ENCODE results near the gene CNGA1.

CNGA1 gene

DNA sequence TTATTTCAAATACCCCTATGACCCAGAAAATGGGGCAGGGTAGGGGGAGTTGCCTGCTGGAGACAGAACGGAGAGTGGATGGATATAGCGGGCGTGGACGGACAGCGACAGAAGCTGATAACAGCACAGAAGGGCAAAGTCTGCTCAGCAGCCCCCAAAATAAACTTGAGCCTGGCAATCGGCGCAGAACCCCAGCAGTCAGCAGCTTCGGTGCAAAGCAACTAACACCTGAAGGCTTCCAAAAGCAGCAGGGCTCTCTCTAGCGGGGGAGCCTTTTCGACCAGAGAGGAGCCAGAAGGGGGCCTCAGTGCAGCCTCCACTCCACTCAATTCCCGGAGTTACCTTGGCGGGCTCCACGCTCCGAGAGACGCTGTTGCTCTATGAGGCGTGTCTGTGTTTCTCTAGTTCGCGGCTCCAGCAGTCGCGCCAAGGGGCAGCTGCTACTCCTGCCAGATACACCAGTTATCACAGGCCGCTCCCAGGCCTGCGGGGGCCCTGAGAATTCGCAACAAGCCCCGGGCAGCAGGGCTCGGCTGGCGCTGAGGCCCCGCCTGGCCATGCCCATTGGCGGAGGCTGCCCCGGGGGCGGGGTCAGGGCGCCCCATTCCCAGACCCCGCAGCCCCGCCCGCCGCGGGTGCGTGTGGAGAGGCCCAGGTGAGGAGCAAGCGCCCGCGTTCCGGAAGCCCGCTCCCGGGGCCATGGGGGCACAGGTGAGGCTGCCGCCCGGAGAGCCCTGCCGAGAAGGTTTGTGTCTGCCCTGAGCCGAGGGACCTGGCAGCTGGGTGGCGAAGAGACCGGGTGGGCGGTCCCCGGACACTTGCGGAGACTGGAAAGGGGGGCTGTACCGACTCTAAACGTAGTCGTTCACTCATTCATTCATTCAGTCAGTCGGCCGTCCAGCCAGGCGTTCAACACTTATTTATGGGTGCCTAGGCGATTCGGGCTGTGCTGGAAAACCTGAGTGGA lies at the start of gene CNGA1, which contains the start of gene NIPAL1:
Gene CNGA1, minus strand, starts transcription at position 541 of the 967 bp plus-strand sequence. CDS start 63,992 bp downstream, outside the sequence.
Gene NIPAL1, plus strand, starts transcription at position 632 of the 967 bp plus-strand sequence. Its CDS starts 68 bp downstream, at position 700.
- no peak for FAIRE-seq

DNA sequence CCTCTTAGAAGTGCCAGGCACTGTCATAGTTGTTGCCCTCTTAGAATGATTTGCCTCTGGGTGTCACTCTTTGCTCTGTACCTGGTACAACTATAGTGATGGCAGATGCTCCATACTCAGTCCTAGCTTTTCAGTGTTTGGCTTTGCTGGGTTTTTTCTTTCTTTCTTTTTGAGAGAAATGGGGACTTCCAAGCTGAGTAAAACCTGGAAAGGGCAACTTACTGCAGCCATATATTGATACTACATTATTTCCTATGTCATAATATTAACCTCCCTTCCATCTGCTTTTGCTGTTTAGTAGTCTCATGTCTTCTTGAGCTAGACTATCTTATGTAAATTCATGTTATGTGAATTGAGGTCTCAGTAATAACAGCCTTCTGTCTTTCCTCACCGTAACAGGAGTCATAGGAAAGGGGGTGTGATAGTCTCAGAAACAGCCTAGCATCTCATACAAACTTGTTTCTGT lies 49.1 kb upstream of the CNGA1 start:
- no peak for FAIRE-seq

DNA sequence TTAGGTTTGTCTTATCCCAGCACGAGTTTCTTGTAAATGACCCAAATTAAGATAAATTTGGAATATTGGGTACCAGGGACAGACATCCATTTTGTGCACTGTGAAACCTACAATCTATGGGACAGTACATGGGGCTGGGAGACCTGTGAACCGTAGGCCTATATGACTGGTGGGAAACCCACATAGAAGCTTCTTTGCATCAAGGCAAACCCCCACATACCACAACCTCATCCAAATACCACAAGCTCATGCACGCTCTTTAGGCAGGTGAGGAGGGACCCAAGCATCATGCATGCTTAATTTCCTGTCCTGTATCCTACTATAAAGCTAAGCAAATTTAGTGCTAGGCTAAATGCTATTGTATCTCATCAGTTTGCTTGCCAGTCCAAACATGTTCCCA lies 47.9 kb upstream of the CNGA1 start:
- FAIRE-seq = no peak

DNA sequence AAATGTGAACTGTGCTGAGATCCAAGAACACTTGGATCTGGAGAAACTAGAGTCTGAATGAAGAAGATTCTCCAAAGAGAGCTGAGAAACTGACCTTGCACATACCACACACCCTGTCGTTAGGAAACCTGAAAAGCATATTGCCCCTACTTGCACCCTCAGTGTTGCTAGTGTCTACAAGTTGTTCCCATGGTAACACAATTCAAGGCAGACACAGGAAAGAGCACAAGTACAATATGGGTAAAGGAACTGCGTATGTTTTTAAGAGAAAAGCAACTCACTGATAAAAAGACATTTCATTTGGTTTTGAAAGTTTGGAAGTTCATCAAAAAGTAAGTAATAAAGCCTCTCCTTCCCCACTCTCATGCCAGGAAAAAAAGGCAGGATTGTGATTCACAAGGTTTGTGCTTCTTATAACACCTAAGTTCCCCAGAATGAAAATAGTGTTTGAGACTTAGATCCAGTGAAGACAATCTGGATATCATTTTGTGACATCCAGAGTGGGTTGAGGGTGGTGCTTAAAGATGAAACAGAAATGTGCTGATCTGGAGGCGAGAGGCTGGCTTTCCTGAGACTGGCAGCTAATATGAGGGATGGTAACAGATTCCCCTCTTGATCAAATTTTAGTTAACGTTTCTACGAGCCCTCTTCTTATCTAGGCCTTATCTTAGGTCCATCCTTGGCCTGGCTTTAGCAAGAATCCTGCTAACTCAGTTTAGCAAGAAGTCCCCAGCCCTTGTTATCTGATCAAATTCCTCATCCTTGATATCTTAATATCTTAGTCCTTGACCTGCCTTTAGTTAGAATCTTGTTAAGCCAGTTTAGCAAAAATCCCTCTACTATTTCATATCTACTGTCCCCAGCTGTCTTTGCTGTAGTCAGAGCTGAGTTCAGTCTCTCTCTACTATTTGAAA lies 42.4 kb upstream of the CNGA1 start:
- FAIRE-seq = no peak

DNA sequence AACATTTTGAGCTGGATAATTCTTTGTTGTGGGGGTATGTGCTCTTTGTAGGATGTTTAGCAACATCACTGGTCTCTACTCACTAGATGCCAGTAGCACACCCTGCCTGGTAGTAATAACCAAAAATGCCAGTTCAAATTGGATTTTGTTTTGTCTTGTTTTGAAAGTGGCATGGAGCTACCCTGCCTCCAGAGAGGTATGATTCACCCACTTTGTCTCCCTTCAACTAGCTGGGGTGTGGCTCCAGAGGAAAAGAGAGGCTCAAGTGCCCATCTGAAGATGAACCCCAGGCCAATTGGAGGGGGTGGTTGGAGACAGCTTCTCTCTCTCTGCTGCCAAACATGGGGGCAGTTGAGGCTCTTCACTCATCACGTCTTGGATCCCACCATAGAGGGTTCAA lies 34.6 kb upstream of the CNGA1 start:
- FAIRE-seq = no peak

DNA sequence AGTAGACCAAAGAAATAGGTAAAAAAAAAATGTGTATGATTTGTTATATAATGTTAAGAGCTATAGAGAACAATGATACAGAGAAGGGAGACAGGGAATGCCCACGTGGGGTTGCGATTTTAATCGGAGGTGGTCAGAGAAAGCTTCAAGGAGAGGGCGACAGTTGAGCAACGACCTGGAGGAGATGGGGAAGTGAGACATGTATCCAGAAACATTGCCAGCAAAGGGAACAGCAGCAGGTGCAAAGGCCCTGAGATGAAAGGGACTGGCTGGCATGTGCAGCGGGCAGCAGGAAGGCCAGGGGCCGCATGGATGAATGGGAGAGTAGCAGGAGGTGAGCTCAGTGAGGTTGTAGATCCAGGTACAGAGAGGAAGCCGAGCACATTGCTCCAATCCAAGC lies 33.0 kb upstream of the CNGA1 start:
- FAIRE-seq = no peak

DNA sequence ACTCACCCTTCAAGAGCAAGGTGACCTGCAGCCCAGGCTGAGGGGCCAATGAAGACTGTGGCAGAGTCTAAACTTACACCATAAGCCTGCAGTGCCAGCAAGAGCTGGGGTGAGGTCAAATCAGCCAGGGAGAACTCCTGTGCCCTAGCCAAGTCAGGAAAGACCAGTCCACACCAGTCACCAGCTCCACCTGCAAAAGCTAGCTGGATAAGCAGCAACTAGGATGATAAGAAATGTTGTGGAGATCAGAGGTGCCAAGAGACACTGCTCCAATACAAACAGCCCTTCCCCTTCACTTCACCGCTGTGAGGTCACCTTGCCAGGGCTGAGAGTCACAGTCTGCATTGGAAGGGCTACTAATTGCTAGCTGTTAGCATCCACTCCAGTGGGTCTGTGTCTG lies 31.4 kb upstream of the CNGA1 start:
- FAIRE-seq = no peak

DNA sequence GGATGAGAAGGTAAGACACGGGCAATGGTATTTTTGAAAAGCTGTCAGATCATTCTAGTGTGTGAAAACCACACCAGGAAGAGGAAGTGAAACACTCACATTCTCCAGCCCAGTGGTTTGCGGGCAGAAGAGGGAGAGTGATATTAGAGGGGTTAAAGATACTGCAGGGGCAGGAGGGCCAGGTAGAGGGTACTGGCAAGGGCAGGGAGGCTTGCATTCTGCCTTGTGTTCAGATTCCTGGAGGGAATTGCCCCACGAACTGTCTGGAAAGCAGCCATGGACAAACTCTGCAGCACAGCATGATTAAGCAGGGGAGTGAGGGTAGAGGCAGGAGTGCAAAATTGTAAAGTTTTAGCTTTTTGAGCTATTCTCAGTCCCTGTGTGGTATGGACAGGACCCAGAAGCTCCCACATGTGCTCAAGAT lies 31.0 kb upstream of the CNGA1 start:
- FAIRE-seq = no peak

DNA sequence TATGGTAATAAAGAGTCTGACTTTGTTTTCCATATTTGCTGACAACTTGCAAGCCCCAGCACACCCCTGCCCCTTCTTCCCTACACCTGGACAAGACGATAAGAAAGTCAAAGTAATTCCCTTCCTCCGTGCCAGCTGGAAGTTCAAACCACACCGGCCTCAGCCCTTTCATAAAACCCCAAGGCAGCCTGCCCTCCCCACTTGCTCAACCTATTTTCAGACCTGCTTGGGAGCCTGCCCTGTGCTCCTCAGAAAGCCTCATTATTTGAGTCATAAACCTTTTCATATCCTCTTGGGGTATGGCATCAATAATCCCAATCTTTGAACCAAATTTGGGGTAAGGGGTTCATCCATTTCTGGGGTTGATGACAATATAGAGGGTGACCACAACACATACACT lies 29.6 kb upstream of the CNGA1 start:
- FAIRE-seq = no peak

DNA sequence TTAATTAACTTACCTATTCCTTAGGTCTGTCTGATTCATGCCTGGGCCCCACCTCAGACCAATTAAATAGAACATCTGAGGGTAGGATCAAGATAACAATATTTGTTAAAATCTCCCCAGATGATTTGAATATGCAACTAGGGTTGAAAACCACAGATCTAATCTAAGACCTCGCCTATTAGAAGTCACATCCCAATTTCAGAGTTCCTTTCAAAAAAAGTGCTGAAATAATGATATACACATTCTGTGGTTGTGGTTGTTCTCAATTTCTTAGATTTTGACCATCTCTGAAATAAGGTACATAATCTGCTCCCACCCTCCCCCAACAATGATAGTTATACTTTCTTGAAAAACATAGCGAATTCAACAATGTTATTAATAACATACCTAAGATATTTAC lies 27.8 kb upstream of the CNGA1 start:
- no peak for FAIRE-seq

DNA sequence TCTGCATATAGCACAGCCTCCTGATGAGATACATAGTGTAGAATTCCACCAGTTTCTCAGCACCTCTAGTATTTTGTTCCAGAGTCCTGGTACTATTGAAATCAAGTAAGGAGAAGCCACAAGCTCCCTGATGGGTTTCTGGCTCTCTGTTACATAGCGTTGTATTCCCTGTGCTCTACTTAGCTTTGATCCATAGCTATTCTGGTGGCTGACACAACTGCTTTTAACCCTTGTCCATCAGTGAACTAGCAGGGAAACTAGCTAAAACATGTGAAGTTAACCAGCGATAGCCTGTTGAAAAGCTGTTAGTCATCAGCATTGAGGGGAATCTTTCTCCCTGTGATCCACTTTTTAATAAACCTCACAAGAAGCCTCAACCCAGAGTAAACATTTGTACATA lies 27.0 kb upstream of the CNGA1 start:
- no peak for FAIRE-seq

DNA sequence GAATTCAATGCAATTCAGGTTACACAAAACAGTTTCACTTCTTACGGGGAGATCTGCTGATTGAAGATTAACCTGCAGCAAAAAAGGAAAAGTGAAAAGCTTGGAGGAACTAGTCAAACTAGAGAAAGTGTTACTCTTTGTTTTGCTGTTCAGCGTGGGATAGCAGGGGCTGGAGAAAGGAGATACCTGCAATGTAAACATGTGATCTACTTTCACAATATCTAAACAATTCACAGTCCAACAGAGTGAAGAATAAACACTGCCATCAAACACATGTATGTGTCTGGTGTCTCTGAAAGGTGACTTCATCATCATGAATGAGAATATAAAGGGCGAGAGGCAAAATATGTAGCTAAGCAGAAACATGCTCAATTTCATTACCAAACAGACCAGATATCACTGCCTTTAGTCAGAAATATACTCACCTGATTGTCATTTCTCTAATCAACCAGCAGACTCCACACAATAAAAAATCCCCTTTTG lies 26.5 kb upstream of the CNGA1 start:
- no peak for FAIRE-seq

DNA sequence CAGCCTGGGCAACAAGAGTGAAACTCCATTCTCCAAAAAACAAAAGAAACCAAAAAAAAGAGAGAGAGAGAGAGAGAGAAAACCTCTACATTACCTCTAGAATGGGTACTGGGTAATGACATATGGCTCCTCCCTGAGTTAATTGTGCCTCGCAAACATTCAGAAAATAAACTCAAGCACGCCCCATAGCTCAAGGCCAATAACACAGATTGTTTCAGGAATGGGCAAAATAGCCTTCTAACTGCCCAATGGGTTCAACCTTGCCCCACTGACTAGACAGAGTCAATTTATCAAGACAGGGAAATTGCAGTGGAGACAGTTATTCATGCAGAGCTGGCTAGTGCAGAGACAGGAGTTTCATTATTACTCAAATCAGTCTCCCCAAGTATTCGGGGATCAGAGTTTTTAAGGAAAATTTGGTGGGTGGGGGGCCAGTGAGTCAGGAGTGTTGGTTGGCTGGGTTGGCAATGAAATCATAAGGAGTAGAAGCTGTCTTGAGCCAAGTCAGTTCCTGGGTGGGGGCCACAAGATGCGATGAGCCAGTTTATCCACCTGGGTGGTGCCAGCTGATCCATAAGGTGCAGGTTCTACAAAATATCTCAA lies 25.2 kb upstream of the CNGA1 start:
- no peak for FAIRE-seq

DNA sequence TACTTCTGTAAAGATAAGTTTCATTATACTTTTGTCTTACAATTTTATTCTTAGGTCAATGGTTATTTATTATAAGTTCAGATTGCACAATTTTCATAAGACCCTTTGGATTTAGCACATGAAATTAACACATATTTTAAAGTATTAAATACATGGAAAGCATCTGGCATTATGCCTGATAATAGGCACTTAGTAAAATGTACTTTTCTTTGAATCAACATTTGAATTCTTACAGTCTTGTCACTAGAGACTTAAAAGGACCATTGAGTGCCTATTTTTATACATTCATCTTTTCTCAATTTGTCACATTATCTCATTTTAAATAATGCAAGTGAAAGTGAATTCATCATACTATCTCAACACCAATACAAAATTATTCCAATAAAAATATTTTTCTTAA lies 23.1 kb upstream of the CNGA1 start:
- no peak for FAIRE-seq

DNA sequence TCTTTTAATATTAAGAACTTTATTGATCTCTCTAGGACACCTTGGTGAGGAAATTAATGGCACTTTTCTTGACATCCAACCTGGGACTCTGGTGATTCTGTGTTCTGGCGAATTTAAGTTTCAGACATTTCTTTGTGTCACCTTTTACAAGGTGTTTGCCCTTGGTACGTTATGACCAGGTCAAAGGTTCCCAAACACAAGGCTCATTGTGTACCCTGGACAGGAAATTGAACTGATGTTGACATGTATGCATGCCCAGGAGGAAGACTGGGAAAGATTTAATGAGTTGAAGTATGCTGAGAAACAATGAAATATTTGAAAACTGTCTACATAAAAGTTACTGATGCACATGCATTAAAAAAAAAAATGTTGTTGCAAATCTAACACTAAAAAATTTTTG lies 22.2 kb upstream of the CNGA1 start:
- no peak for FAIRE-seq

DNA sequence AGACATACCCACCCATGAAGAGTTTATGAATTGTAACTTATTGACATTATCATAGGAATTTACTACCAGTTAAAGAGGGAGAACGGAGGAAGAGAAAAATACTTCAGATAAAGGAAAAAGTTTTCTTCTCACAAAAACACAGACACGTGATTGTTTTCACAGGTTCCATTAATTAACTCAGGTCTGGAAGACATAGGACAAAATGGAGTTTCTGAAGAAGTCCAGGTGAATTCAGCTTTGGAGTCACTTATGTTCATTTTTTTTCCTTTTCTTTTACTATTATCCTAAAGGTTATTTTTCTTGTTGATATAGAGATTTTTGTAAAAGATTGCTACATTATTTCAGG lies 20.6 kb upstream of the CNGA1 start:
- FAIRE-seq = no peak

DNA sequence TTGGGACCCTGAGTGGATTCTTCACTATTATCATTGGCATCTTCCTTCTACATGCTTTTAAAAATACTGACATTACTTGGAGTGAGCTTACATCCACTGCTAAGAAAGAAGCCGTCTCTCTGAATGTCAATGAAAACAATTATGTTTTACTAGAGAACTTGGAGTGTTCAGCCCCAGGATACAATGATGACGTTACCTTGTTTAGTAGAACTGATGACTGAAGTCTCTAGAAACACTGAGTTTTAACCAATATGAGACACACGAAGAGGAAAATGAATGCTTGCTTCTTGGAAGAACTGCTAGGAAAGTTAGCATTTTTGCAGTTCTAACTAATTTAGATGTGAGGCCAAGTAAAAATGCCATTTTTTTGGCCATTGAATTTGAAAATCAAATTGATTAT lies 19.5 kb upstream of the CNGA1 start:
- FAIRE-seq = no peak

DNA sequence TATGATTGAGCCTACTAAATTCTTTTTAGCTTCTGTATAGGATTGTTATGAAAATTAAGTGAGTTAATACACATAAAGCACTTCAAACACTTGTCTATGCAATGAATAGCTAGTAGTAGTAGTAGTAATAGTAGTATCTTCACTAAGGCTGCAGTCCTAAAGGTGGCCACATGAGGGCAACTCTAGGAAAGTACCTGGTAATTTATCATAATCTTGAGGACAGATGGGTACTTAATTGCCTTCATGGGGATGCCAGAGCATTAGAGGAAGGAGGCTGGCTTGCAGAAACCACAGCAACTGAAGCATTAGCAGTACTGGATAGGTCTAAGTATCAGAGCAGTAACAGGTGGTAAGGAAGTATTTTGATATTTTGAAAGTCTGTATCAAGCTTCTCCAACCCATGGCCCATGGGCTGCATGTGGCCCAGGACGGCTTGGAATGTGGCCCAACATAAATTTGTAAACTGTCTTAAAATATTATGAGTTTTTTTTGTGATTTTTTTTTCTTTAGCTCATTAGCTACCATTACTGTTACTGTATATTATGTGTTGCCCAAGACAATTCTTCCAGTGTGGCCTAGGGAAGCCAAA lies 17.4 kb upstream of the CNGA1 start:
- FAIRE-seq = no peak

DNA sequence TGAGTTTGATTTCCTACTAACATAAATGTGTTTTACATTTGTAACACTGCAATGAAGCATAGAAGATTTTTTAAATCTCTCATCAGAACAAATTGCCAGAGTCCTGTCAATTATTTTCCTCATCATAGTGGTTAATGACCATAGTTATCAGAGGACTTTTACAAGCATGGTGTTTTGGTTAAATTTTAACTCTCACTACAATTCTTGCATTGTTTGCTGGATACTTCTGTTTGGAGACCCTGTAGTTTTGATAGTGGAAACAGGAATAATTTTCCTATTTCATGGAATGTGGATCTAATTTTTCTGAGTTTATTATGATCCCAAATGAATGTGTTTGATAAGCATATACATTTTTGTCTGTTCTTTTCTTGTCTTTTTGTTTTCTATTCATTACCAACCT lies 16.9 kb upstream of the CNGA1 start:
- no peak for FAIRE-seq

DNA sequence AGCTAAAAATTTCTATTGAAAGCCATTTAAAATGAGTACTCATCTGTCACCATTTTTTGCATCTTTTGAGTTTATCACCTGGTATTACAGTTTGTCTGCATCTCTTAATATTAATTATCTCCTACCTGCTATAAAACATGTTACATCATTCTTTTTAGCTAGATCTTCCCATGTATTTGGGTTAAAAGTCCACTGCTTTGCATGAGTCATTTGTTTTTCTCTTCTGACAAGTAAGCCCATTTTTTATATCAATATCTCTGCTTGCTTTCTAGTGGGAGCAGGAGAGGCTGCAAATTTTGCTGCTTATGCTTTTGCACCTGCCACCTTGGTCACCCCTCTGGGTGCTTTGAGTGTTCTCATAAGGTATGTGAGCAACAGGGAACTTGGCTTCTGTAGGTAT lies 16.2 kb upstream of the CNGA1 start:
- no peak for FAIRE-seq

DNA sequence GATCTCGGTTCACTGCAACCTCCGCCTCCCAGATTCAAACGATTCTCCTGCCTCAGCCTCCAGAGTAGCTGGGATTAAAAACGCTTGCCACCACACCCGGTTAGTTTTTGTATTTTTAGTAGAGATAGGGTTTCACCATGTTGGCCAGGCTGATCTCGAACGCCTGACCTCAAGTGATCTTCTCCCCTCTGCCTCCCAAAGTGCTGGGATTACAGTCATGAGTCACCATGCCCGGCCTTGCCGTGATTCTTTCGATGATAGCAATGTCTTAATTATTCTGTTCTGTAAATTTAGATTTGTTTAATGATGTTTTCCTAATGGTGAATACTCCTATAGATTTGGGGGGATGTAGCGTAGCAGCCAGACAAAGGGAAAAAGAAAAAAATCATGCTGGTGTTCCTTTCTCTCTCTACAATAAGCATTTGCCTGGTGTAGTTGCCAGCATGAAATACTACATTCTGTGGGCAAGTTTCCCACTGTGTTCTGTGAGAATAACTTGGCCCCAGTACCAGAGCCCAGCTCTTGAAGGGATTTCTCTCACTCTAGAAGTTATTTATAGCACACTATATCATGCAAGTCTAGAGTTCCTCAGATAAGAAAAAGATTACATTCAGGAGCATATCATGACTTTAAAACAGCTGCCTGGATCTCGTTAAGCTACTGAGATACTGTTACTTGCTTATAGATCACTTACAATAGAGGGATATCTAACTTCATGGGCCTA lies 15.5 kb upstream of the CNGA1 start:
- FAIRE-seq = no peak

DNA sequence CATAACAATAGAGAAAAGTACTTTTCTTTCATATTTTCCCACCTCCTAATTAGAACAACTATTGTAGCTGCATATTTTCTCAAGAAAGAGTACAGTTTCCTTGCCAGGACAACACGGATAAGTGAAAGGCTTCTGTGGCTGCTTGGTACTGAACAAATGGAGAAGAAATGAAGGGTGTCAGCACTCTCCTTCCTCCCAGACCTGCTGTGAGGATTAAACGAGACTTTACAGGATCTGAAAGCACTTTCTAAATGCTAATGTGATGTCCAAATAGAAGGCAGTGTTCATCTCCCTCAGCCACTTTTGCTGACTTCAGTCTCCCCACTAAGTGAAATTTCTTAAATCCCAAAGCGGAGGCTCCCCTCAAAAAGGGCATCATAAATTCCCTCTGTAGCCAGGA lies 14.0 kb upstream of the CNGA1 start:
- no peak for FAIRE-seq
